ENCODE data around the gene ABCB1. TPM values are rescaled to one million over a fixed set of nuclear protein-coding genes. Genes with fewer than 3 reads are reported as not detected.
"Not testable (repeated sequence)": the region's sequence is repeated elsewhere in the genome, so short reads cannot be mapped to it uniquely, and the experiment has no call there.

ABCB1 gene
- polyA plus RNA-seq, 1 donor, result 0.38 TPM

DNA sequence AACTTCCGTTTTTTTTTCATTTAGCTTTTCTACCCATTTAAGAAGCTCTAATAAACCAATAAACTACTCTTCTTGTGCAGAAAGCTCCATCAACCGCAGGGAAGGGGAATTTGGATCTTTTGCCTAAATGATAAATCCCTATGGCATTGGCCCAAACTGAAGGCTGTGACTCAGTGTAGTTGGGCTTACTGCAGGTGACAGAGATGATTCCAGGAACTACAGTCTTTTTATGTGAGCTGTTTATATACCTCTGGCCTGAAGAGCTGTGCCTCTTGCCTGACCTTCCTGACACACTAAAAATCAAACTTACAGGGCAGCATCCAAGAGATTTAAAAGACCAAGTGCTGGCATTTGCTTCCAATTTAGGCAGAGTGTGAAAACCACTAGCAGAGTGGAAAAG lies 25.2 kb downstream of the ABCB1 start:
- DNase-seq (ENCODE audit: low read depth), result no peak

DNA sequence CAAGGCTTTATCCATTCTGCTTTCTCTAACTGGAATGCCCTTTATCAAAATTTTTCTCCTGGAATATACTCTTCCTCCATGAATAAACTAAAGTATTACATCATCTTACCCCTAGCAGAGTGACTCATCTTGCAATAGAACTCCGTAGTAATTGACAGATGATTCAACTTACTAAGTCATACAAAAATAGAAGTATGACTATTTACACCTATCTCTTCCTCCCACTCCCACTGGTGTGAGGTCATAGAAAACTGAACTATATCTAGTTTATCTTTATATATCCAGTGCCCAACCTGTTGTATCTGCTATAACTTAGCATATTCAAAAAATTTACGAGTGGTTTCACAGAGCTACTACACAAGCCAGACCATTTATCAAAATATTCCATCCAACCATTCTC lies 26.1 kb downstream of the ABCB1 start:
- no peak for DNase-seq (ENCODE audit: low read depth)

DNA sequence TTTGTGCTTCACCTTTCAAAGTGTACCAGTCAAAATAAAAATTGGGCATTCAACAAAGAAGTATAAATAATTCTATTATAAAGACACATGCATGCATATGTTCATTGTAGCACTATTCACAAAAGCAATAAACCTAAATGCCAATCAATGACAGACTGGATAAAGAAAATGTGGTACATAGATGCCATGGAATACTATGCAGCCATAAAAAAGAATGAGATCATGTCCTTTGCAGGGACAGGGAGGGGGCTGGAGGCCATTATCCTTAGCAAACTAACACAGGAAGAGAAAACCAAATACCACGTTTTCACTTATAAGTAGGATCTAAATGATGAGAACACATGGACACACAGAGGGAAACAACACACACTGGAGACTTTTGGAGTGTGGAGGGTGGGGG lies 28.2 kb downstream of the ABCB1 start:
- not testable (repeated sequence) for DNase-seq (ENCODE audit: low read depth)

DNA sequence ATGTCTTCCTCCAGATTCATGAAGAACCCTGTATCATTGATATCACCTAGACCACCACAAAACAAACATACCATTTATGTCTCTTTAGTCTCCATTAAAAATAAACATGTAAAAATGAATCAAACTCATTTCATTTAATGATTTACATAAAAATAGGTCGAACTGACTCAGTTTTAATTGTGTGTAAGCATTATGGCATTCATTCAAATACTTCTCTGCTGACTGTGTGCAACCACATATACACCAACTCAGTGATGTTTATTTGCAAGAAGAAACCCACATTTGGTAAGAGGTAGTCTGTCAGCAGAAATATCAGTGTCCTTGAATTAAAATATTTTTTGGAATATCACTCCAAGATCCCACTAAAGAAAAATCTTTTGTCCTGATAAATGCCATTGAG lies 30.5 kb downstream of the ABCB1 start:
- DNase-seq (ENCODE audit: low read depth), result no peak

DNA sequence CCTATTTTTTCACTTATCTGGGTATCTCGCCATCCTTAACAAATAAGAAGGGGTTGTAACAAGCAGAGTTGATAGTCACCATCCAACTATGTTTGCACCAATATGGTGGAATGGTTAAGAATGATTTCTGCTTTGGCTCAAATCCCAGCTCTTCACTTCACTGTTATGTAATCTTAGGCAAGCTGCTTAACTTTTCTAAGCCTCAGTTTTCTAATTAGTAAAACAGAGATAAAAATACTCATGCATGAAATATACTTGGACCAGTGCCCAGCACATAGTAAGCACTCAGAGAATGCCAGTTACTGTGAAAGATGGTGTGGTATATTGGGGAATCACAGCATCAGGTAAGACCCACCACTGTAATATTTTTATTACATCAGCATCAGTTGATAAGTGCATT lies 33.6 kb downstream of the ABCB1 start:
- DNase-seq (ENCODE audit: low read depth), result no peak

DNA sequence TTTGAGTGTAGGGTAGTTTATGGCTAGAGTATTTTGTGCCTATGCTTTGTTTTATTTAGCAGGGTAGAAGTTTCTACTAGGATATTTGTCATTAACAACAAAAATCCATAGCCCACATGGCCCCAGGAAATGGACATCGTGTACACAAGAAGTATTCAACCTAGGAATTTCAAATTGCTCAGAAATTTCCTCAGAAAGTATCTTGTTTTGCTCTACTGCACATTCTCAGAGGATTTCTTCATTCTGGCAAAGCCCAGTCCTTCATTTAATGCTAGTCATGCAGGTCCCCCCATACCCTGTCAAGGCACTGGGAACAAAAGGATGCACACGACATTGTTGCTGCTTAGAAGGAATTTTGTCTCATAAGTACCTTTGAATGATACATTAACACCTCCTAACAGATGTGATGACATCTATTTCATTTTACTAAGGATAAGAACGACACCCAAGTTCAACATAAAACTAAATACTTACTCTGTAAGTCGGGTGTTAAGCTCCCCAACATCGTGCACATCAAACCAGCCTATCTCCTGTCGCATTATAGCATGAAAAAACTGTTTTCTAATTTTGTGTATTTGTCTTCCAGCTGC lies 34.3 kb downstream of the ABCB1 start:
- no peak for DNase-seq (ENCODE audit: low read depth)

DNA sequence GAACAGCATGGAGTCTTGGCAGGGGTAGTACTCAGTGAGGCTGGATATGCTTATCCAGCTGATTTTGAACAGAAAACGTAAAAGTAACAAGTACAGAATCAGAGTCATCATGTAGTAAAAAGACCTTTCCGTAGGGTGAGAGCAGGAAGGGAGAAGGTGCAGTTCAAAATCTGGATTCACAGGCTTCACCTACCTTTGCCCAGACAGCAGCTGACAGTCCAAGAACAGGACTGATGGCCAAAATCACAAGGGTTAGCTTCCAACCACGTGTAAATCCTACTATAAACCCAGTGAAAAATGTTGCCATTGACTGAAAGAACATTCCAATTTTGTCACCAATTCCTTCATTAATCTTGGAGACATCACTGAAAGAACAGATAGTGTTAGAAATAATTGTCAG lies 34.8 kb downstream of the ABCB1 start:
- DNase-seq (ENCODE audit: low read depth), result no peak

DNA sequence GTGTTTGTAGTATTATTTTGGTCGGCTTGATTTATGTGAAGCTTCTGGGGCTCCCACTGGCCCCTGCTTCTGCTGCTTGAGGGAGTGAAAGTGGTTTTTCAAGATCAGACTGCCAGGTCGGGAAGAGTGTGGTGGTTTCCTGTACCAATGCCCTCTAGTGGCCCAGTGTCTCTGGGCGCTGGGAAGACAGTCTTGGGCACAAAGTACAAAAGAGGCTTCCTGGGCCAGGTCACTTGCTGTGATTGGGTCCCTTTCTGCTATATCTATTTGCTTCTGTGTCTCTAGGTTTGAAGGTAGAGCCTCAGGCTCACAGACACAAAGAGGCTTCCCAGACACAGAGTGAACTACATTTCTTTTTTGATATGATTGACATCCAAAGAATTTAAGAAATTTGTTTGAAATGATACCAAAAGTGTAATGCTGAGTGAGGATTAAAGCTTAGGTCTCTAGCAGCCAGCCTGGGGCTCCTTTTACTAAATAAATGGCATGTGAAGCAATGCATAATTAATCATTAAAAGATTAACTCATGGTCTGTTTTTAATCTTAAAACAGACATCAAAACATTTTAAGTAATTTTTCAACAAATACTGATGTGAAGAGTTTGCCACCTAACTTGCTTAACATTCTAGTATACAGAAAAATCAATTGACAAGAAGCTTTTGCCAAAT lies 36.3 kb downstream of the ABCB1 start:
- no peak for DNase-seq (ENCODE audit: low read depth)

DNA sequence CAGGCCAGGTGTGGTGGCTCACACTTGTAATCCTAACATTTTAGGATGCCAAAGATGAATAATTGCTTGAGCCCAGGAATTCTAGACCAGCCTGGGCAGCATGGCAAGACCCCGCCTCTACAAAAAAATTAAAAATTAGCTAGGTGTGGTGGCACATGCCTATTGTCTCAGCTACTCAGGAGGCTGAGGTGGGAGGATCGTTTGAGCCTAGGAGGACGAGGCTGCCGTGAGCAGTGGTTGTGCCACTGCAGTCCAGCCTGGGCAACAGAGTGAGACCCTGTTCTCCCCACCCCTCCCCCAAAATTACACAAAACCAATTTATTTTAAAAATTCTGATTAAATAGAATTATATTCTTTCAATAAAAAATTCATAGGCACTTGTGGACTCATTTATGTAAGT lies 39.0 kb downstream of the ABCB1 start:
- no peak for DNase-seq (ENCODE audit: low read depth)

DNA sequence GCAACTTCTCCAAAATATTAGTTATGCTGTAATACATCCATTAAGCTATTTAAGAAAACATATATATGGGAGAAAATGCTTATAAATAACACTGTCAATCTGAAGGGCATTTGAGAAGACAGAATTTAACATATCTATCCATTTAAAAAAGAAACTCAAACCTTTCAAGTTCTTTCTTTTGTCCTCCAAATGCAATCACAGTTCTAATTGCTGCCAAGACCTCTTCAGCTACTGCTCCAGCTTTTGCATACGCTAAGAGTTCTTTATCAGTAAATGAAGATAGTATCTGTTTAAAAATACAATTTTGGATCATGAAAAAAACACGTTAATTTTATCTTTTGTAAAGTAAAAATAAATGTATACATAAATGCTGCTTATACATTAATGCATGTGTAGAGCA lies 39.6 kb downstream of the ABCB1 start:
- DNase-seq (ENCODE audit: low read depth), result no peak

DNA sequence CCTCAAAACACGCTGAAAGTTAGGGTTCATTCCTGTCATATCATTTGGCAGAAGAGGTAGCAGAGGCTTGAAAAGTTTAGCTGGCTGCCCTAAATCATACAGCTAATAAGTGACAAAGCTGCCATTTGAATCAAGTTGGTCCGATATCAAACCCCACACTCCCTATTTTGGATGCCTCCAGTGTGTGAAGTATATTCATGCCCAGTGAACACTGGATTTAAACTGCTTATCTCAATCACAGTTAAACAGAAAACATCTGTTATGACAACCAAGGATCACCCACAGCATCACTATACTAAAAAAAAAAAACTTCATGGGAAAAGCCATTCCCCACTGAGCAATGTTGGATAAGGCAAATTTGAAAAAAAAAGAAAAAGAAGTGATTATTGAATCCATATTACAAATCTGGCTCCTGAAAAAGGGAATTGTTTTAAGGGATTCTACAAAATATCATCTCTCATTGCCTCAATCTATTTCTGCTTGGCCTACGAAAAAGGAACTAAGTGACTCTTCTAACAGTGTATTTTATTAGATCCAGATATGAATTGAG lies 48.3 kb downstream of the ABCB1 start:
- peak; percentile 9 for DNase-seq (ENCODE audit: low read depth)

DNA sequence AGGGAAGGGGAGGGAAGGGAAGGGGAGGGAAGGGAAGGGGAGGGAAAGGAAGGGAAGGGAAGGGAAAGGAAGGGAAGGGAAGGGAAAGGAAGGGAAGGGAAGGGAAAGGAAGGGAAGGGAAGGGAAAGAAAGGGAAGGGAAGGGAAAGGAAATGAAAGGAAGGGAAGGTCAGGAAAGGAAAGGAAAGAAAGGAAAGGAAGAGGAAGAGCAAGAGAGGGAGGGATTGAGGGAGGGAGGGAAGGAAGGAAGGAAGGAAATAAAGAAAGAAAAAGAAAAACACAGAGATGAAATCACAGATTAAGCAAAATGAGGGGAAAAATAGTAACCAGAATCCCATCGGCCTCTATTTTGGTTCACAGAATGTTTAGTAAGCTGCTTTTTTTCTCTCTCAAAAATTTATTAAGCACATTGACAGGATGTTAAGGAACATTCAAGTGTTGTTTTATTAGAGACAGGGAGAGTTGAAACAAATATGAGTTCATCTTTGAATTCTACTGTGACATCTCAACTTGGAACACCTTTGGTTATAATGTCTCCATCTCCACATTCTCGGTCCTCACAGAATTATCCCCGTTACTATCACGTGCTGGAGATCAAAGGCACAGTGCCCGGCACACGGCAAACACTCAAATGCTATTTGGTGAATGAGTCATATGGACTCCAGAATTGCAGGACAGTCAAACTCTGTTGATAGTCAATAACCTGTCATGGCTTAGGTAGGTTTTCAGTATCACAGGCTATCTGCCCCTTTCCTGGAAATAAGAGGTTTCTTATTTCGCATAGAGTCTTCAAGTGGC lies 52.4 kb downstream of the ABCB1 start:
- no peak for DNase-seq (ENCODE audit: low read depth)

DNA sequence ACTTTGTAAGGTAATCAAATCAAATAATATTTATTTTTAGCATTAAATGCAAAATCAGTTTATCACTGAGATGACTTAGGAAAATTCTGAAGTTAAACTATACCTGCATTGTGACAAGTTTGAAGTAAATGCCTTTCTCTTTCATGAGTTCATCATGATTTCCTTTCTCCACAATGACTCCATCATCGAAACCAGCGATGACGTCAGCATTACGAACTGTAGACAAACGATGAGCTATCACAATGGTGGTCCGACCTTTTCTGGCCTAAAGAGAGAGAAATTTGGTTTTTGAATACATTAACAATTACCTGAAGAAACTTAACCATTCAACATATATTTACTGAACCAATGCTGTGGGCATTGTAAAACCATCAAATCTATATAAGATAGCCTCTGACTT lies 54.9 kb downstream of the ABCB1 start:
- DNase-seq (ENCODE audit: low read depth), result no peak

DNA sequence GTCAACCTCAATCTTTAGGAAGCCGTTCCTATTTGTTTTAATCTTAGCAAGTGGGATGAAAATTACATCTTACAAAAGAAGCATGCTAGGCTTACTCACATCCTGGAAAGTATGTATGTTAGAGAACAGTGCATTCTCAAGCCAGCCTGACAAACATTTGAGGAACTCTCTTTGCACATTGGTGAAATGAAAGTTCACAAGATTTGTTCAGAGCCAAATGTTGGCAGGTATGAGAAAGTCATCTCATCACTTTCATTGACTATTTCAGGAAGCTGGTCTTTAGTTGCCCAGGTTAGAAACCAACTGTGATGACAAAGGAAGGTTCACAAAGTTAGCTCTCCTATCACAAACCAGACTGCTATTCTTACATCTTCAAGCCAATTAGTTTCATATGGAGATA lies 57.1 kb downstream of the ABCB1 start:
- DNase-seq (ENCODE audit: low read depth), result no peak

DNA sequence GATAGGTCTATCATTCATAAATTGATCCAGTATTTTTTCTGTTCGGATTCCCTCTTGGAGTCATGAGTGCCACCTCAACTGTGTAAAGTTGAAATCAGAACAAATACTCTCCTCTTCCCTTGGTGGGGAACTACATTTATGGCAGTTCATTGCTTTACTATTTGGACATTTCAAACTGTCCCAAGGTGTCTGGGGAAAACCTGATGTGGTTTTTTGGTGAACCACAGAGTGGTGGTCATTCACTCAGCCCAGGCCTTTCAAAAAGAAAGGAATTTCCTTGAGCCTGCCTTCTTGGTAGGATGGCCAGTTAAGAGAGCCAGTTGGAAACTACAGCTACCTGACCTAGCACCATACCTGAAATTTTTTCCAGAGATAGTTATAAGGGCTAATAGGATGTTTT lies 59.0 kb downstream of the ABCB1 start:
- DNase-seq (ENCODE audit: low read depth), result no peak

DNA sequence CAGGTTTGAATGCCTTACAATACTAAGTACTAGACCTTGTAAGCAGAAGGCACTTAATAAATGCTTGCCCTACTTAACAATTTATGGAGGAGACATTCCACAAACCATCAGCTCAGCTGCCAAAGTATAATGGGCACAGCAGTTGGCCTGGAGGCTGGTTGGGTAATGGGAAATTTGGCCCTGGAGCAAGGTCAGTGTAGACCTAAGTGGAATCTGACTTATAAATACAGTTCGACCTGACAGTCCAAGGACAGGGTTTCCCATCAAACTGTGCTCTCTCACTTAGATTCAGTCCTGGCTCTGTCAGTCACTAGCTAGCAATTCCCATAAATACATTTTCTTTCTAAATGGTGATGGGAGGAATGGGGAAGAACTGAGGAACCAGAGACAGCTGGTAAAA lies 62.6 kb downstream of the ABCB1 start:
- no peak for DNase-seq (ENCODE audit: low read depth)

DNA sequence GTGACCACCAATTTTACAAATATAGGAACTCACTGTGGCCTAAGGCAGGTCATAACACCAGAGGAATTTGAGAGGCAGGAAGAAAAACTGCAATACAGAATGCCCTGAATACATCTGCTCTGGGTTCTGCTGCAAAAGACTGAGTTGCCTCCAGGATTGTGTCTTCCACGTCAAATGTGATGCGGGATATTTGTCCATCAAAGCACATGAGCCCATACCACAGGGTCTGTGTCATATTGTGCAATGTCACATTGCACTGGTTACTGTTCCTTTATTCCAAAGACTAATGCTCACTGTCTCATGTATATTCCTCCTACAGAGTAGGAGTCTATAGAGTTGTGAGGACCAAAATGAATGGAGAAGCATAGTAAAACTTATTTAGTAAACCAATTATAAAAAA lies 66.6 kb downstream of the ABCB1 start:
- no peak for DNase-seq (ENCODE audit: low read depth)

DNA sequence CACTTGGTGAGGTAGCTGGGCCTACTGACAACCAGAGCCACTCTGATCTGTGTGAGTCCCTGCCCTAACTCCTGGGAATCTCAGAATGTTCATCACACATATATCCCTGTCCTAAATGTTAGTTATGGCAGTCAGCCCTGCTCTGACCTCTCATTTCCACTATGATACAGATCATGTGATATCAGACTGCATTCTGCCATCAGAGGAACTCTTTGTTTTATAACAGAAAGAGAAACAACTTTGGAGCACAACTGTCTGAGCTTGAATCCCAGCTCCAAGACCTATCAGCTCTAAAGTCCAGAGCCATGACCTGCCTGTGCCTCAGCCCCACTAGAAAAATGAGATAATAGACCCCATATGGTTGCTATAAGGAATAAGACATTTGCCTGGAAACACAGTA lies 70.6 kb downstream of the ABCB1 start:
- no peak for DNase-seq (ENCODE audit: low read depth)

DNA sequence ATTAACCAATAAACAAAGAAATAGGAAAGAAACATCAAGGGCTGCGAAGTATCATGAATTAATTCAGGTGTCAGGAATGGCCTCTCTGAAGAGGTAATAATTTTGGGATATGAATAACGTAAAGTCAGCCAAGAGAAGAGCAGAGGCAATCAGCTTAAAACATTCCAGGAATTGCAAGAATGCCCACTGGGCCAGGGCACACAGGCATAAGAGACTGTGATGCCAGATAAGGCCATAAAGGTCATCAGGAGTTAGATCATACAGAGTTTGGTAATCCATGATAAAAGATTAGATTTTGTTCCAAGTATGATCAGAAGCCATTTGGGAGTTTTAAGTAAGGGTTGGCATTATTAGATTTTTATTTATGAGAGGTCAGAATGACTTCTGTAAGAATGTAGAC lies 72.0 kb downstream of the ABCB1 start:
- DNase-seq (ENCODE audit: low read depth), result no peak

DNA sequence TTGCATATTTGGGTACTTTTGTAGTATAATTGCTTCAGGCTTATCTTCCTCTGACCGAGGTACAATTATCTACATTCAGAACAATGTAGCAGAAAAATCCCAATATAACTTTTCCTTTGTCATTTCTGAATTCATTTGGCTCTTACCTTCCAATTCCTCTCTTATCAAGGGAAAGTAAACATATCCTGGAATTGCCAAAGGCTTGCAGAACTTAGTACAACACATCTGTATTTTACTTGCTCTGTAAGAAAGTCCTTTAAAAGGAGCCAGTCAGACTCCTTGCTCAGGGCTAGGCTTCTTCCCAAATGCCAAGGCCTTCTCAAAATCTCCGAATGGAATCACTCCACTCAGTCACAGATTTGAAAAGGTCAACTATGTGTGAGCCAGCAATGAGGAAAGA lies 81.9 kb downstream of the ABCB1 start:
- DNase-seq (ENCODE audit: low read depth), result no peak

DNA sequence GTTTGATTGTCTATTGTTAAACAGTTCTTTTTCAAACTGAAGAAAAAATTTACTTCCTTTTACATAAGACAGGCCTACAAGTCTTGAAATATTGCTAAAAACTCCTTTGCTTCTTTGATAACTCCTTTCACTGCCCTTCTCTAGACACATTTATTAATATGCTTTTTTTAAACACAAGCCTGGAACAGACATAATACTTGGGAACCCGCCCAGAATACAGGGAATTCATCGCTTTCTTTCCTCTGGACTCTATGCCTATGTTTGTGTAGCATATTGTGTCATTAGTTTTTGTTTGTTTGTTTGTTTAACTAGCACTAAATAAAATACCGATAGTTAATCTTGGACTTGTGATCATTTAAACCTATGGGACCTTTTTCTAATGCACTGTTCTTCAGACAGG lies 82.8 kb downstream of the ABCB1 start:
- DNase-seq (ENCODE audit: low read depth), result no peak

DNA sequence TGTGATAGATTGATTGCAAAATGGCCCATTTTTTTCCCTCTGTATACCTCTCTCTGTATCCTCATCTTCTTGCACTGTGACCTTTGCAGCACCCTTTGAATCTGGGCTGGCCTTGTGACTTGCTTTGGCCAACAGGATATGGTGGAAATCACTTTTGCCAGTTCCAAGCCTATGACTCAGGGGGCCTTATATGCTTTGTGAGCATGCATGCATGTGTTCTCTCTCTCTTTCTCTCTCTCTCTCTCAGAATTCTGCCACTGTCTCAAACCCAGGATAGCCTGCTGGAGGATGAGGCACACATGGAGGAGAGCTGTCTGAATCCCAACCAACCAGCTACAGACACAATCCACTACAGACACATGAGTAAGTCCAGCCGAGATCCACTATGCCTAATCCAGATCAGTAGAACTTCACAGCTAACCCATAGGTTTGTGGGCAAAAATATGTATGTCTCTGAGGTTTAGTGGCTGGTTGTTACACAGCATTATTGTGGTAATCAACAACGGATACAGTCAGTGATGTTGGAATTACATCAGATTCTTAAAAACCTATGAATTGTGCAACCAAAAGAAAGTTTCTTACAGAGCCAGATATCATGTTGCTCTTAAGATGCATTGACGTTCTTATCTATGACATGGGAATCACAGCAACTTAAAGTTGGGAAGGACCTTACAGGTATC lies 83.4 kb downstream of the ABCB1 start:
- DNase-seq (ENCODE audit: low read depth), result no peak
